H9 (cell line): ENCODE results near the gene VIPR2. TPM values are rescaled to one million over a fixed set of nuclear protein-coding genes. Genes with fewer than 3 reads are reported as not detected.

ENCODE experiments used
- DNase-seq: peaks from one replicate; pipeline ENCODE4 v3.0.0-alpha.2; 2017
- H2AFZ ChIP-seq: one replicate; pipeline ENCODE4 v1.6.1; 2013; ENCODE audit warnings: mild to moderate bottlenecking, low read length, control low read depth, moderate library complexity
- H2AK5ac ChIP-seq: 2 replicates; pipeline ENCODE4 v1.6.1; 2013; ENCODE audit warnings: low read length, control low read depth, mixed read lengths; ENCODE audit not compliant: insufficient read length
- H2BK120ac ChIP-seq: one replicate; pipeline ENCODE4 v1.6.1; 2013; ENCODE audit warnings: low read depth, mild to moderate bottlenecking, low read length, control low read depth, inconsistent platforms; ENCODE audit not compliant: poor library complexity, severe bottlenecking
- H2BK12ac ChIP-seq: 2 replicates; pipeline ENCODE4 v1.6.1; 2013; ENCODE audit warnings: low read length, control low read depth, mixed read lengths, low read depth; ENCODE audit not compliant: insufficient read length
- H2BK15ac ChIP-seq: 2 replicates; pipeline ENCODE4 v1.6.1; 2013; ENCODE audit warnings: low read depth, low read length, control low read depth
- H2BK20ac ChIP-seq: one replicate; pipeline ENCODE4 v1.6.1; 2013; ENCODE audit warnings: low read depth, mild to moderate bottlenecking, low read length, control low read depth, inconsistent platforms; ENCODE audit not compliant: poor library complexity, severe bottlenecking
- H2BK5ac ChIP-seq: 2 replicates; pipeline ENCODE4 v1.6.1; 2013; ENCODE audit warnings: low read length, control low read depth, mixed read lengths; ENCODE audit not compliant: insufficient read length
- H3K14ac ChIP-seq: 2 replicates; pipeline ENCODE4 v1.6.1; 2013; ENCODE audit warnings: low read length, control low read depth; ENCODE audit not compliant: insufficient read depth
- H3K18ac ChIP-seq: 2 replicates; pipeline ENCODE4 v1.6.1; 2013; ENCODE audit warnings: low read depth, mild to moderate bottlenecking, mixed read lengths, low read length, control low read depth; ENCODE audit not compliant: insufficient read length
- H3K23ac ChIP-seq: 2 replicates; pipeline ENCODE4 v1.6.1; 2013; ENCODE audit warnings: low read length, control low read depth, mixed read lengths, low read depth; ENCODE audit not compliant: insufficient read length
- H3K23me2 ChIP-seq: 2 replicates; pipeline ENCODE4 v1.6.1; 2013; ENCODE audit warnings: low read depth, mild to moderate bottlenecking, mixed read lengths, low read length, control low read depth; ENCODE audit not compliant: insufficient read length, poor library complexity, severe bottlenecking
- H3K27ac ChIP-seq: 2 replicates; pipeline ENCODE4 v1.5.1; 2013; ENCODE audit warnings: low read length, control low read depth, mixed read lengths, low read depth; ENCODE audit not compliant: insufficient read length
- H3K27me3 ChIP-seq: 2 replicates; pipeline ENCODE4 v1.6.1; 2013; ENCODE audit warnings: low read length, control low read depth, inconsistent platforms; ENCODE audit not compliant: insufficient read depth
- H3K4ac ChIP-seq: 2 replicates; pipeline ENCODE4 v1.6.1; 2013; ENCODE audit warnings: low read depth, mild to moderate bottlenecking, control low read depth, inconsistent platforms, low read length, moderate library complexity
- H3K4me1 ChIP-seq: 2 replicates; pipeline ENCODE4 v1.6.1; 2013; ENCODE audit warnings: low read length, control low read depth, inconsistent platforms; ENCODE audit not compliant: insufficient read depth
- H3K4me2 ChIP-seq: 2 replicates; pipeline ENCODE4 v1.6.1; 2013; ENCODE audit warnings: low read length, control low read depth, mixed read lengths; ENCODE audit not compliant: insufficient read length, insufficient read depth
- H3K56ac ChIP-seq: 2 replicates; pipeline ENCODE4 v1.6.1; 2013; ENCODE audit warnings: low read depth, mild to moderate bottlenecking, mixed read lengths, low read length, control low read depth; ENCODE audit not compliant: insufficient read length
- H3K79me1 ChIP-seq: 2 replicates; pipeline ENCODE4 v1.6.1; 2013; ENCODE audit warnings: low read depth, mild to moderate bottlenecking, moderate library complexity, low read length, control low read depth, inconsistent platforms; ENCODE audit not compliant: insufficient read depth, poor library complexity, severe bottlenecking
- H3K79me2 ChIP-seq: 2 replicates; pipeline ENCODE4 v1.6.1; 2013; ENCODE audit warnings: low read length, control low read depth, inconsistent platforms; ENCODE audit not compliant: insufficient read depth
- H3K9ac ChIP-seq: 2 replicates; pipeline ENCODE4 v1.6.1; 2013; ENCODE audit warnings: low read length, control low read depth, mixed read lengths; ENCODE audit not compliant: insufficient read length; ENCODE audit errors: extremely low read depth
- H3K9me3 ChIP-seq: one replicate; pipeline ENCODE4 v1.6.1; 2013; ENCODE audit warnings: low read depth, low read length, inconsistent platforms; ENCODE audit not compliant: control insufficient read depth
- H3T11ph ChIP-seq: one replicate; pipeline ENCODE4 v1.6.1; 2013; ENCODE audit warnings: mild to moderate bottlenecking, low read length, control low read depth, inconsistent platforms
- H4K20me1 ChIP-seq: one replicate; pipeline ENCODE4 v1.6.1; 2013; ENCODE audit not compliant: control insufficient read depth, insufficient read length, insufficient read depth
- H4K5ac ChIP-seq: 2 replicates; pipeline ENCODE4 v1.6.1; 2013; ENCODE audit warnings: low read depth, mild to moderate bottlenecking, mixed read lengths, low read length, control low read depth; ENCODE audit not compliant: insufficient read length
- H4K8ac ChIP-seq: replicated peaks from 2 replicates; pipeline ENCODE4 v1.6.1; 2013; ENCODE audit warnings: low read length, control low read depth, mixed read lengths, low read depth; ENCODE audit not compliant: insufficient read length
- H4K91ac ChIP-seq: 2 replicates; pipeline ENCODE4 v1.6.1; 2013; ENCODE audit warnings: low read depth, mild to moderate bottlenecking, moderate library complexity, mixed read lengths, low read length, control low read depth; ENCODE audit not compliant: insufficient read length
- H3K27ac Mint-ChIP-seq, 3 experiments: 2 replicates in 2 of 3; 3 replicates in 1 of 3; pipeline ENCODE4 v1.8.0; 2020 to 2021; ENCODE audit warnings: mixed read lengths in 3 of 3, mild to moderate bottlenecking in 1 of 3, moderate library complexity in 1 of 3
- H3K27me3 Mint-ChIP-seq: 2 replicates; pipeline ENCODE4 v1.8.0; 2021; ENCODE audit warnings: low read depth, mild to moderate bottlenecking, moderate library complexity, mixed read lengths
- H3K36me3 Mint-ChIP-seq, 3 experiments: 2 replicates in 2 of 3; 3 replicates in 1 of 3; pipeline ENCODE4 v1.8.0; 2020 to 2021; ENCODE audit warnings: low read depth in 3 of 3, mixed read lengths in 3 of 3; ENCODE audit not compliant: insufficient read depth in 1 of 3
- H3K4me1 Mint-ChIP-seq, 2 experiments: 2 replicates each; pipeline ENCODE4 v1.8.0; 2020; ENCODE audit warnings: mixed read lengths in 2 of 2
- H3K4me3 Mint-ChIP-seq, 2 experiments: 2 replicates in 1 of 2; 3 replicates in 1 of 2; pipeline ENCODE4 v1.8.0; 2020 to 2021; ENCODE audit warnings: mild to moderate bottlenecking in 2 of 2, mixed read lengths in 2 of 2, moderate library complexity in 1 of 2
- H3K9me3 Mint-ChIP-seq, 2 experiments: 2 replicates in 1 of 2; 3 replicates in 1 of 2; pipeline ENCODE4 v1.8.0; 2020; ENCODE audit warnings: mild to moderate bottlenecking in 2 of 2, mixed read lengths in 2 of 2, moderate library complexity in 1 of 2
- WGBS: extraction: QIAGEN DNeasy Blood & Tissue Kit; methylation state at CpG from one replicate; pipeline ENCODE4 v1.1.7; 2013; ENCODE audit warnings: missing lambda C conversion rate, low lambda C conversion rate, mixed read lengths; ENCODE audit not compliant: insufficient read length; ENCODE audit errors: extremely low coverage; 5-methylcytosine and 5-hydroxymethylcytosine counted together
- total RNA-seq: library from RNA; stranded (reverse); gene quantifications from 2 replicates; pipeline ENCODE4 v1.2.1, GENCODE V29; 2021
- TF ChIP-seq, protein P1 (sequence below): fragments of 200-600 bp; sonication (generic); conservative IDR thresholded peaks from 3 replicates; pipeline ENCODE4 v1.8.0; 2021; ENCODE audit warnings: antibody characterized with exemption, mild to moderate bottlenecking

VIPR2 gene
- total RNA-seq, 1 experiment from 2014 or later, result 1.6 TPM

- H3K9ac ChIP-seq, result no peak overlapping the region
- Mint-ChIP-seq H3K4me1 (peaks cover 13 to 17% of the 10 kb centered on the region in 2 experiments), H3K4me3 (no peak overlapping the region)
These were observed 92.8 kb downstream of the VIPR2 start for GRCh38 chr7:159051916-159052315.

More at GRCh38 chr7:159051916-159052315, 92.8 kb downstream of the VIPR2 start:
- WGBS, result no CpG with 5 or more reads among the region's 2 CpGs
- H3K27ac Mint-ChIP-seq, result no peak overlapping the region
- no peaks in the 10 kb centered on the region; a peak in 1 of 5 replicates for H3K9me3 Mint-ChIP-seq
- no peak overlapping the region for H2AFZ ChIP-seq
- no peak for DNase-seq
- H3K14ac ChIP-seq, result no peak overlapping the region
- no peaks in the 10 kb centered on the region for H3K79me1 ChIP-seq
- no peak overlapping the region for H3K4ac ChIP-seq
- no peaks in the 10 kb centered on the region for H3K79me2 ChIP-seq
- H2BK15ac ChIP-seq, result no peak overlapping the region
- H2BK12ac ChIP-seq, result no peak overlapping the region
- no peaks in the 10 kb centered on the region for H3K4me1 ChIP-seq
- no peaks in the 10 kb centered on the region for H4K20me1 ChIP-seq
- H3K23ac ChIP-seq, result no peak overlapping the region
- TF ChIP-seq, protein P1, sequence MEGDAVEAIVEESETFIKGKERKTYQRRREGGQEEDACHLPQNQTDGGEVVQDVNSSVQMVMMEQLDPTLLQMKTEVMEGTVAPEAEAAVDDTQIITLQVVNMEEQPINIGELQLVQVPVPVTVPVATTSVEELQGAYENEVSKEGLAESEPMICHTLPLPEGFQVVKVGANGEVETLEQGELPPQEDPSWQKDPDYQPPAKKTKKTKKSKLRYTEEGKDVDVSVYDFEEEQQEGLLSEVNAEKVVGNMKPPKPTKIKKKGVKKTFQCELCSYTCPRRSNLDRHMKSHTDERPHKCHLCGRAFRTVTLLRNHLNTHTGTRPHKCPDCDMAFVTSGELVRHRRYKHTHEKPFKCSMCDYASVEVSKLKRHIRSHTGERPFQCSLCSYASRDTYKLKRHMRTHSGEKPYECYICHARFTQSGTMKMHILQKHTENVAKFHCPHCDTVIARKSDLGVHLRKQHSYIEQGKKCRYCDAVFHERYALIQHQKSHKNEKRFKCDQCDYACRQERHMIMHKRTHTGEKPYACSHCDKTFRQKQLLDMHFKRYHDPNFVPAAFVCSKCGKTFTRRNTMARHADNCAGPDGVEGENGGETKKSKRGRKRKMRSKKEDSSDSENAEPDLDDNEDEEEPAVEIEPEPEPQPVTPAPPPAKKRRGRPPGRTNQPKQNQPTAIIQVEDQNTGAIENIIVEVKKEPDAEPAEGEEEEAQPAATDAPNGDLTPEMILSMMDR, result no peak
- no peak overlapping the region for H2AK5ac ChIP-seq
- no peak overlapping the region for H2BK120ac ChIP-seq
- no peaks in the 10 kb centered on the region for H3K9me3 ChIP-seq
- no peaks in the 10 kb centered on the region for H3K27me3 ChIP-seq
- no peak overlapping the region for H3K56ac ChIP-seq
- no peaks in the 10 kb centered on the region for H3K23me2 ChIP-seq
- no peak overlapping the region for H4K8ac ChIP-seq
- no peaks in the 10 kb centered on the region for H3K36me3 Mint-ChIP-seq
- no peak overlapping the region for H3K27ac ChIP-seq
- no peak overlapping the region for H3K4me2 ChIP-seq
- no peak overlapping the region for H2BK5ac ChIP-seq
- peaks cover 6% of the 10 kb centered on the region for H3K27me3 Mint-ChIP-seq
- no peak overlapping the region for H4K91ac ChIP-seq
- no peak overlapping the region for H3T11ph ChIP-seq
- H2BK20ac ChIP-seq, result no peak overlapping the region
- H4K5ac ChIP-seq, result no peak overlapping the region
- no peak overlapping the region for H3K18ac ChIP-seq
